NT2/D1 (cell line): ENCODE measurements around the gene RPL13.

Experiments used
- SUZ12 ChIP-seq: IDR thresholded peaks from 2 replicates; pipeline ENCODE4 v1.6.1; 2011; ENCODE audit not compliant: insufficient read length, insufficient read depth; ENCODE audit errors: extremely low read depth
- YY1 ChIP-seq: IDR thresholded peaks from 2 replicates; pipeline ENCODE4 v1.6.1; 2011; ENCODE audit not compliant: insufficient read length, insufficient read depth
- ZNF274 ChIP-seq: IDR thresholded peaks from 2 replicates; pipeline ENCODE4 v1.6.1; 2011; ENCODE audit warnings: mild to moderate bottlenecking, low read depth, low read length

DNA sequence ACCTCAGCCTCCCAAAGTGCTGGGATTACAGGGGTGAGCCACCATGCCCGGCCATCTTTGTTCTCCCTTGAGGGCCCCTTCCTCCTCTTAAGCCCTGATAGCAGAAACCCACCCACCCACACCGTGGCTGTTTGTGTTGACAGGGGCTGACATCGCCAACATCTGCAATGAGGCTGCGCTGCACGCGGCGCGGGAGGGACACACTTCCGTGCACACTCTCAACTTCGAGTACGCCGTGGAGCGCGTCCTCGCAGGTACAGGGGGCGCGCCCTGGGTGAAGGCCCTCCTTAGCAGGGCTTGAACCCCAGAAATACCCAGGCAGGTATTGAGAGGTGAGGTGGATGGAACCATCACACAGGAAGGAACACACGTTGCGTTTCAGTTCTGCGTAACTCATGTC is 12.6 kb upstream of the RPL13 start:
- TF ChIP-seq SUZ12 (no peak), ZNF274 (no peak), YY1 (no peak)
